ACHN (cell line): ENCODE results near the gene GJC1.

Source experiments
- DNase-seq: peaks from one replicate; pipeline ENCODE4 v3.0.0-alpha.2; 2015
- in situ Hi-C: cut with HindIII; loops from 2 replicates; pipeline ENCODE4 v1.10.0; 2017; ENCODE audit warnings: low sequenced_read_pairs, low pct_ligation_motif_present, low pct_unique_long_range_greater_than_20kb

The GJC1 gene

GRCh38 chr17:44772308-44773045 is 57.6 kb downstream of the GJC1 start:
- DNase-seq: no peak
- in situ Hi-C loops: loop anchor here (25.0 kb wide), 1 partner anchor 90 kb away; no protein-coding TSS in a partner anchor

DNA sequence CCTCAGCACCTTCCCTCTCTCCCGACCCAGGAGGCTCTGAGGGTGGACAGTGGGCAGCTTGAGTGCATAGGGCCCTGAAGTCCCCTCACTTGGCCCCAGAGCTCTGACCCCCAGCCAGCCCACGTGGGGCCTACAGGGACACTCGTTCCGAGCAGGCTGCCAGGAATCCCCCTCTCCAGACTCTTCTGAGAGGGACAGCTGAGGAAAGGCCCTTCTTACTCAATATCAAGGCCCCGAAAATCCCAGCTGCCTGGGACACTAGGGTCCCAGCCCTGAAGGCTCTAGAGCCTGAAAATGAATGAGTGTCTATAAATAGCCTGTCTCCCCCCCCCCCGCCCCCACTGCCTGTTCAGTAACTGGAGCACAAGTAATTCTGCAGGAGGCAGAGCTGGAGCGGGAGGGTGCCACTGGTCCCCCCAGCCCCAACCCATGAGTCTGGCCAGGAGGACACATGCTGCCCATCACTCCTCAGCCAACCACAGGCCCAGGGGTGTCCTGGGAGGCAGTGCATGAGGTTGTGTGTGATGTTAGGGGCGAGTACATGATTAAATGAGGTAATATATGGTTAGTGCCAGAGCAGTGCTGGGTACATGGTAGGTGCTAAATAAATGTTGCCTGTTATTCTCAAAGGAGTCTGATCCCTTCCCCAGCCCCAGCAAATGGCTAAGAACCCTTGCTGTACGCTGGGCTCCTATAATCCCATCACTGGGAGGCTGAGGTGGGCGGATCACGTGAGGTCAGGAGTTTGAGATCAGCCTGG is 59.7 kb downstream of the GJC1 start:
- no peak for DNase-seq
- in situ Hi-C loops: loop anchor here (25.0 kb wide), 1 partner anchor 92 kb away; no protein-coding TSS in a partner anchor

- in situ Hi-C loops: loop anchor here (25.0 kb wide), 1 partner anchor 93 kb away; no protein-coding TSS in a partner anchor
- no peak for DNase-seq
Observed at GRCh38 chr17:44769647-44770084, 60.4 kb downstream of the GJC1 start.

GRCh38 chr17:44769230-44769629 is 60.9 kb downstream of the GJC1 start:
- DNase-seq: no peak
- in situ Hi-C loops: loop anchor here (25.0 kb wide), 1 partner anchor 93 kb away; no protein-coding TSS in a partner anchor

DNA sequence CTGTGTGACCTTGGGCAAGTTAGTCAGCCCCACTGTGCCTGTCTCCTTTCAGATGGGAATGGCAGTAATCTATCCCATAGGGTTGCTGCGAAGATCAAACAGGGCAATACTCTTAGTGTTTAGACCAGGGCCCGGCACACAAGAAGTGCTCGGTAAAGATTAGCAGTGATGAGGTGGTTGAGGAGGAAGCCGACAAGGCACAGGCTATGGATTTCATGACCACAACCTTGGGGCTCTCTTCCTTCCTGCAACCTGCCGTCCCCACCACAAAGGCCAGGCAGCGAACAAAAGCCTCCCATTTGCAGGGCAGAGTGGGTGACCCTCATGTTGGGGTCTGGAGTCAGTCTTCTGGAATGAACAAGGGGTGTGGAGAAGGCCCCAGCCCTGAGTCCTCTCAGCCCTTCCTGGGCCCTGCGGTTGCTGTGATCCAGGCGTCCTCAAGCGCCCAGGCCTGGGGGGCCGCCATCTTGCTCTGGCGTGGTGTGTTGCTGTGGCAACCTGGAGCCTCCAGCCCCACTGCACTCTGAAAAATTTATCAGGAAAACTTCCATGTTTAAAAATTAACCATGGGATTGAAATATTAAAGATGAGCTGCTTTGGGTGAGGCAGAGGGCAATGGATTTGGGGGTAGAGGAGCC is 61.5 kb downstream of the GJC1 start:
- in situ Hi-C loops: loop anchor here (25.0 kb wide), 1 partner anchor 94 kb away; no protein-coding TSS in a partner anchor
- no peak for DNase-seq

- no peak for DNase-seq
- in situ Hi-C loops: loop anchor here (25.0 kb wide), 1 partner anchor 95 kb away; no protein-coding TSS in a partner anchor
Observed at GRCh38 chr17:44767493-44767892, 62.6 kb downstream of the GJC1 start.

DNA sequence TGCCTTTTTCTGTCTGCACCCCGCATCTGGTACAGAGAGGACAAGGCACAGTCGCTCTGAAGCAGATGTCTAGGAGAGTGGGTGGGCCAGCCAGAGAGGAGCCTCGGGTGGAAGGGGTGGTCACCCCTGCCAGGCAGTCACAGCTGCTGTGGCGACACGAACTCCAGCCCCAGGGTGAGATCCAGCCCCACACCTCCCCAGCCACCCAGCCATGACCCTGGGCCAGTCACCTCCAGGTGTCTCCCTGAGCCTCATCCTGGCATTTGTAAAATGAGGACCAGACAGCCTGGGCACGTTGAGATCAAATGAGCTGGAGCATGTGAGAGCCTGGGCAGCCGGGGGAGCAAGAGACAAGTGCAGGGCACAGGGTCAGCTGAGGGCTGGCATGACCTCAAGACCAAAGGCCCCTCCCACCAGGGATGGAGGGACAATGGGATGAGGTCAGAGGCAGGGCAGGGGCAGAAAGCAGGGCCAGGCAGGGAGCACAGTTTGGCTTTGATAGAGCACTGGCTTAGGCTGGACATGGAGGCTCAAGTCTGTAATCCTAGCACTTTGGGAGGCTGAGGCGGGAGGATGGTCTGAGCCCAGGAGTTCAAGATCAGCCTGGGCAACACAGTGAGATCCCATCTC is 63.6 kb downstream of the GJC1 start:
- in situ Hi-C loops: loop anchor here (25.0 kb wide), 1 partner anchor 96 kb away; no protein-coding TSS in a partner anchor

GRCh38 chr17:44765965-44766364 is 64.1 kb downstream of the GJC1 start:
- in situ Hi-C loops: loop anchor here (25.0 kb wide), 1 partner anchor 96 kb away; no protein-coding TSS in a partner anchor

More for the DNA sequence above, 63.6 kb downstream of the GJC1 start:
- no peak for DNase-seq

DNA sequence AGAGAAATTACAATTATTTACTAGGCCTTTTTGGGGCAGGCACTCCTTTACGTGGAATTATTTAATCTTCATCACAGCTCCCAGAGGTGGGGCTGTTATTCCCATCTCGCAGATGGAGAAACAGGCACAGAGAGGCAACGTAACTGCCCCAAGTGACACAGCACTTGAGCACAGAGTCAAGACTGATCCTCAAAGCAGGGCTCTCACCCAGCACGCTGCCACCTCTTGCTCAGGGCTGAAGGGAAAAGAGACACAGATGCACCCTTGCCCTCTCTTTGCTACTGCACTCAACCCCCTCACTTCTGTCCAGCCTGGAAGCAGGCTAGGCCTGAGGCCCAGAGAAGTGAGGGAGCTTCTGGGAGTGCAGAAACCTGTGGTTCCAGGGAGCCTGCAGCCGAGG is 66.9 kb downstream of the GJC1 start:
- no peak for DNase-seq
- in situ Hi-C loops: loop anchor here (25.0 kb wide), 1 partner anchor 99 kb away; no protein-coding TSS in a partner anchor

More at GRCh38 chr17:44765965-44766364, 64.1 kb downstream of the GJC1 start:
- no peak for DNase-seq

- no peak for DNase-seq
- in situ Hi-C loops: loop anchor here (25.0 kb wide), 1 partner anchor 100 kb away; no protein-coding TSS in a partner anchor
Observed at GRCh38 chr17:44761932-44762810, 67.9 kb downstream of the GJC1 start.

DNA sequence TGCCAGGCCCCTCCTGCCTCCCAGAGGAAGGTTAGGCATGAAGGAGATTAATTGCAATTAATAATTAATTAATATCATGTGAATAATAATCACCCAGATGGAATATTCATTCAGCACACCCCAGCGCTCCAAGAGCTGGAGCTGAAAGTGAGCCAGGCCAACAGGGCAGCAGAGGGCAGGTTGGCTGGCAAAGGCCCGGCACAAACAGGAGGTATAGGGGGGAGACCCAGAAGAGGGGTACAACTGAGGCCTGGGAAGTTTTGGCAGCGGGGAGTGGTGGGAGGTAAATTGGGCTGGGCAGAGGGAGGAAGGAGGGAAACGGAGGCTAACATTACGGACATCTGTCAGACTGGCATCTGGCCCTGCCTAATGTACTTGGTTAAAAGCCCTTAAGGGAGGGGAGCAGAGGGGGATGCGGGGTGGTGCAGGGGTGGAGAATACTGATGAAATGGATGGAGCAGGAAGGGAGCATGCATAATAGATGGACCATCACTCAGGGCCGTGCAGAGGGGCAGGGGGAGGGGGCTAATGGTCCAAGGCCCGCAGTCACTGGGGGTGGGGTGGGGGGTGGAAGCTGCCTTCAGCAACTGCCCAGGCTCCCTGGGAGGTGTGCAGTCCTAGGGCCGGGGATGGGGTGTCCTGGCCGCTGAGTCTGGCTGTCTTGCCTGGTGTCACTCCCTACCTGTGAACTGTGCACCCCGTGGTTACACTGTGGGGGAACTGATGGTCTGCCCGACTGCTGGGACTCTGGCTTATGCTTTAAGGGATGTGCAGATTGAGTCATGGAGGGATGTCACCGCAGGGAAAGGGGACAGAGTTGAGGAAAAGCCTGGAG is 69.4 kb downstream of the GJC1 start:
- no peak for DNase-seq
- in situ Hi-C loops: loop anchor here (25.0 kb wide), 1 partner anchor 102 kb away; no protein-coding TSS in a partner anchor

- in situ Hi-C loops: loop anchor here (25.0 kb wide), 1 partner anchor 102 kb away; no protein-coding TSS in a partner anchor
- DNase-seq: no peak
Observed at GRCh38 chr17:44759916-44760243, 70.2 kb downstream of the GJC1 start.

DNA sequence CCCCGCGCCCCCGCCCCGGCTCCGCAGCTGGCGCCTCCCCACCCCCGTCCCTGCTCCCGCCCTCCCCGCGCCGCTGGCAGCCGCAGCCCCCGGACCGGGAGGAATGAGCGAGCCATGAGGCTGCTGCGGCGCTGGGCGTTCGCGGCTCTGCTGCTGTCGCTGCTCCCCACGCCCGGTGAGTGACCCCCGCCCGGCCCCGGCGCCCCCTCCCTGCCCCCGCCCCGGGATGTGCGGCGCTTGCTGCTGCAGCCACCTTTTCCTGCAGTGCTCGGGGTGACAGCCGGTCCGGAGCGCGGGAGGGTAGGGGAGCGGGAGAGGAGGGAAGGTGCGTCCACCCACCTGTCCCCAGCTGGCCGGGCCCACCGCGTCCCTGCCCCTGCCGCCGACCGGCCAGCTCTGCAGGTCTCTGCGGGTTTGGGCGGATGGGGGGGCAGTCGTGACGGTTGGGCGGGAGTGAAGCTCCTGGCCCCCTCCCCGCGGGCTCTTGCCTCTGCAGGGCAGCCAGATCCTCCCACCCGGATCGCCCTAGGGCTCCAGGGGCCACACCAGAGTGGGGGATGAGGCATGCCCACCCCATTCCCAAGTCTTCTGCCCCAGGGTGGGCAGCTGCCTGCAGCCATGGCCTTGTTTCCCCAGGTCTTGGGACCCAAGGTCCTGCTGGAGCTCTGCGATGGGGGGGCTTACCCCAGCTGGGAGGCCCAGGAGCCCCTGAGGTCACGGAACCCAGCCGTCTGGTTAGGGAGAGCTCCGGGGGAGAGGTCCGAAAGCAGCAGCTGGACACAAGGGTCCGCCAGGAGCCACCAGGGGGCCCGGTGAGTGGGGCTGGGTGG is 70.8 kb downstream of the GJC1 start:
- in situ Hi-C loops: loop anchor here (25.0 kb wide), 1 partner anchor 103 kb away; no protein-coding TSS in a partner anchor
- no peak for DNase-seq

DNA sequence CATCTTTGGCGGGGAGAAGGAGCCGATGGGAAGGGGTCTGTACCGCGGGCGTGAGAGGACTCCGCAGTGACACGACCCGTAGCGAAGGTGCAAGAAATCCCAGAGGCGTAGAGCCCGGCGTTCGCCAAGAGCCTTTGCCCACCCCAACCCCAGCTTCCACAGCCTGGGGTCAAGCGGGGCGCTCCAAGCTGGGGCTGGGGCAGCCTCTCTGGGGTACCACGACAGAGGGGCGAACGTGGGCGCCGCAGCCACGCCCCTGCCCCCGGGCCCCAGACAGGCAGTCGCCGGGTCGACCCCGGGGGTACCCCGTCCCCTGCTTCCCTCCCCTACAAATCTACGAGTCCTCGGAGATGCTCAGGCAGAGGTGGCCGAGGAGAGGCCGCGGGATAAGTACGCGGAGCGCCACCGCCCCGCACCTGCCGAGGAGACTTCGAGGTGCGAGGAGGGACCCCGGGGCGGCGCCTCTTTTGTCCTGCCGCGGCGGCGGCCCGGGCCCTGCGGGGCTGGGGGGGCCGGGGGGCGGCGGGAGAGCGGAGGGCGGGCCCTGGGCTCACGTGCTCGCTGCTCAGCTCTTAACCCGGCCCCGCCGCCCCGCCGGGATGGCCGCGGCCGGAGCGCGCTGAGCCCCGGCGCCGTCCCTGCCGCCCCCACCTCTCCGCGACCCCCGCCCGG is 71.5 kb downstream of the GJC1 start, which contains the start of gene ADAM11:
ADAM11 (plus strand) TSS at position 575 of the 672 bp plus-strand sequence. CDS start 212 bp downstream, outside the sequence.
- in situ Hi-C loops: loop anchor here (25.0 kb wide), 1 partner anchor 104 kb away; no protein-coding TSS in a partner anchor
- no peak for DNase-seq

- in situ Hi-C loops: loop anchor here (25.0 kb wide), 1 partner anchor 104 kb away; no protein-coding TSS in a partner anchor
- DNase-seq: no peak
Observed at GRCh38 chr17:44757918-44758413, 72.1 kb downstream of the GJC1 start.
